HG03342 (cell line): ENCODE data around the gene SPTBN1.
A peak's percentile ranks its signal among the peaks of the same experiment; 100 is the strongest.
"Not testable (repeated sequence)": the region's sequence is repeated elsewhere in the genome, so short reads cannot be mapped to it uniquely, and the experiment has no call there.

Experiments
- ATAC-seq: cut with Tn5 transposase; IDR thresholded peaks from one replicate; pipeline ENCODE4 v1.9.1; 2021; ENCODE audit warnings: mild to moderate bottlenecking, moderate library complexity; ENCODE audit not compliant: unreplicated experiment

SPTBN1 gene

DNA sequence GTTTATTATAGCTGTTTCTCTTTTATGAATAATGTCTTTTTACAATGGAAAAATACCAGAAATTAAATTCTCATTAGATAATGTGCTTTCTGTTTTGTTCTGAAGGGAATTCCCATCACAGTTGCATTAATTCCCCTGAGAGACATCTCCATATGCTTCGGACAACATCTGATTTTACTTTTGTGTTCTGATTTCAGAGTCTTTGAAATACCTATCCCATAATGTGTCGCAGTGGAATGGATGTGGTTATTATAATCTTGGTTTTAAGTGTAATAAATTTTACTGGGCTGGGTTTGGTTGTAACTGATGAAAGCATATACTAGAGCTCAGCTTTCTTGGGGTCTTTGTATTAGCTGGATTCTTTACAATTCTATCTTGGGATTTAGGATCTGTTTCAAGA lies 12.5 kb downstream of the SPTBN1 start:
- ATAC-seq = no peak

DNA sequence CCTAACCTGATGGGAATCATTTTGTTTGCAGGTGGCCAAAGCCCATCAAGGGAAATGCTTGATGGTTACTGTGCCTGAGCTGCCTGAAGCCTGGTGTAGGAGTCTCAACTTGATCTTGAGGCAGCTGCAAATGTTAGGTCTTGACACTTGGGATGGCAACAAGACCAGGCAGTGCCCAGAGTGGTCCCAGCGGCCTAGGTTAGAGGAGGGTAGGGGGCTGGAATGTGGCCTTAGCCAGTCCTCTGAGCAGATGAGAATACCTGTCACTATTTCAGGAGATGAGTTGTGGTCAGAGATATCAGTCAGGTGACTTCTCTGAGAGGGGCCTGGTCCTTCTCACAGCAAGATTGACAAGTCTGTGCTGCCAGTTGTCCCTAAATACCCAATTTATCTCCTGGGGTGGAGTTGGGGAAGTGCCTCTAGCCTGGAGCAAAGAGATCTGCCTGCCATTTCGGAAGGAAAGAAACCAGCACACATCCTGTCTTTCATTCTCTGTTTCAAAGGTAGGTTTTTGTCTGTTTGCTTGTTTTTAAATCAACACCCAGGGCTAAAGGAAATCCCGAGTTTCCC lies 13.4 kb downstream of the SPTBN1 start:
- no peak for ATAC-seq

DNA sequence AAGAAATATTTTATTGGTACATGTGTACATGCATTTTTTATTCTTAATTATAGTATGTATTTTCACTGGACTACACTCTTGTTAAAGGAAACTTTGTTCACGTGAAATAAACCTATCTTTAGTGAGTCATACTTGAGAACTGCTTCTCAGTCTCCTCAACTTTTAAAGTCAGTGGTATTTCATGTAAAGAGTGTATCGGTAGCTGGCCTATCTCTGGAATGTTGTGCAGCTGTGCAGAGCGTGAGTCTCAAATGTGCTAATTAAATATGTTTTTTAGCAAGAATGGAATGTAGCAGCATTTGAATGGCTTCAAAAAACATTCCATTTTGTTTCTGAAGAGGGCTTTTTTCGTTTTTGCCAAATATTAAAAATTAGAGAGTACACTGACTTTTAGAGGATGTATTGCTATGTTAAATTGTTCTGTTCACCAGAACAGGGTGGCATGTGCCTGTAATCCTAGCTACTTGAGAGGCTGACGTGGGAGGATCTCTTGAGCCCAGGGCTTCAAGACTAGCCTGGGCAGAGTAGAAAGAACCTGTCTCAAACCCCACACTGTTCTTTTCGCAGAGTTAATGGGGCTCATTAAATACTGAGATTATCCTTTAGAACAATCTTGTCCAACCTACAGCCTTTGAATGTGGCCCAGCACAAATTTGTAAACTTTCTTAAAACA lies 14.3 kb downstream of the SPTBN1 start:
- ATAC-seq = no peak

DNA sequence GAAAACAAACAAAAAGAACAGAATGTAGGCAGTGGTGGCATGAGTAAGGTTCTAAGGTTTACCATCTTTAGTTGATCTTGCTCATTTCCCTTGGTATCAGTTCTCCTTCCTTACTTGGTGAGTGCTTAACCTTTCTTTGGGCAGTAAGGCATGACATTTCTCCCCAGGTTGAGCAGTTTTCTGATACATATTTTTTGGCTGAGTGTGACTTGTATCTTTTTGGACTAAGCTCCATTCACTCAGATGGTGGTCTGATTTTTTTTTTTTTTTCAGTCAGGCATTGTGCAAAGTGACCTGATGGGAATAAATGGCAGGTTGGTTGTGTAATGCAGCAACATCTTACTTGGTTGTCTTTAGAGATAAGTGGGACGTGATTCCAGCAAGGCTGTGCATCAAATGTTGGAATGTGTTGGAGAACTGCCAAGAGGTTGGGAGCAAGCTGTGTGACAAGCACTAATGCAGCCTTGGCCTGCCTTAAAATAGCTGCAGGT lies 15.1 kb downstream of the SPTBN1 start:
- ATAC-seq = peak; percentile 83

GRCh38 chr2:54473851-54474250 lies 17.7 kb downstream of the SPTBN1 start:
- ATAC-seq = no peak

GRCh38 chr2:54475285-54475684 lies 19.2 kb downstream of the SPTBN1 start:
- no peak for ATAC-seq

DNA sequence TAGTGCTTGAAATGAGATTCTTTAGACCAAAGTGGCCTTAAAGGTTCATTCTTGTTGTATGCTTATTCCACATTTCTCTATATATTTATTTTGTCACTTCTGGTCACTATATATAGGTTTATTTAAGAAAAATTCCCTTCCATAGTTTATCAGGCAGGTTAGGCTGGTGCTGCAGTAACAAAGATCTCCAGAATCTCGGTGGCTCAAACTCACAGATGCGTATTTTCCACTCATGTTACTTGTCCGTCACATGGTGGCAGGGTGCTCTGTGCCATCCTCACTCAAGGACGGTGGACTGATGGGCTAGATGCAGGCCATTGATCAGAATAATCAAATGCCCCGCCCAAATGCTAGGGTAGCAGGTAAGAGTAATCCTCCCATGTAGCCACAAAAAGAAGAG lies 19.8 kb downstream of the SPTBN1 start:
- ATAC-seq = no peak

GRCh38 chr2:54476852-54477251 lies 20.7 kb downstream of the SPTBN1 start:
- no peak for ATAC-seq

DNA sequence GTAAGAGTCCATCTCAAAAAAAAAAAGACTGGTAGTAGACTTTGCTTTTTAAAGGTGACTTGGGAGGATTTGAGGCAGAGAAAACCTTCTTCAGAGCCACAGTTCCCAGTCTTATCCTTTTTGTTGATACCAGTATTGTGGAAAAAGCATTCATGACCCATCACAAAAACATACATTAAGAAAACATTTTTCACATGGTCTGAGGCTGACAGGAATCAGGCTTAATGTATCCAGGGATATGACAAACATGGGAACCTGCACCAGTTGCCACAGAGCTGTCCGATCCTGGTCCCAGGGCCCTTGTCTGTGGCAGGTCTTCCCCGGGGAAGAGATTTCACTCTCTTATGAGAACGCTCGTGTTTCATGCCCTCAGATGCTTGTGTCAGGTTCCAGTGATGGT lies 21.8 kb downstream of the SPTBN1 start:
- ATAC-seq = no peak

GRCh38 chr2:54478899-54479298 lies 22.8 kb downstream of the SPTBN1 start:
- ATAC-seq = no peak

DNA sequence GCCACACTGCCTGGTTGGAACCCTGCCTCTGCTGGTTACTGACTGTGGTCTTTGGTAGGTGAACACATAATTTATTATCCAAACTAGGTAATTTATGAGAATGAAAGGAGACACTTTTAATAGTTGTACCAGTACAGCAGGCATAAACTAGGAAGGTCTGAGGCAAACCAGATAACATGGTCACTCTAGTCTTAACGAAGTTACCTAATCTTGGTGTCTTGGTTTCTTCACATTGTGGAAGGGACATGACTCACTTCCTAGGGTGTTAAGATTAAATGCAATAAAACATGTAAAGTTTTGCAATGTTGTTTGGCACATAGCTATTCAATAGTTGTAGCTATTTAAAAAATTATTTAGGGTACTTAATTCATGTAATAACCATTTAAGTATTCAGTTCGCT lies 23.3 kb downstream of the SPTBN1 start:
- ATAC-seq = no peak

DNA sequence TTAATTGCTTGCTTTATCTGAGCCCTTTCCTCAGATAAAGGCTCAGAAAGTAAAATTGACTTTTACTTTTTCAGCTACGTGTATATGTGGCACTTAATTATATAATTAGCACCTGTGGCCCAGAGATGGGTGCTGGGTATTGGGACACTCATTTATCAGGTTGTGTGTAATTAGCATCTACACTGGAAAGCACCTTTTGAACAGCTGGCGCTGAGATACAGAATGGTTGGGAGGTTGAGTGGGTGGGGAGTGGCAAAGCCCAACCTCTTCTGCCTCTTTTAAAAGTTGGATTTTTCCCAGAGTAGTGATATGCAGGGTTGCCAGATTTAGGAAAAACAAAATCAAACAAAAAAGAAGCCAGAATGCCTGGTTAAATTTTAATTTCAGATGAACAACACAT lies 23.9 kb downstream of the SPTBN1 start:
- peak; percentile 74 for ATAC-seq

DNA sequence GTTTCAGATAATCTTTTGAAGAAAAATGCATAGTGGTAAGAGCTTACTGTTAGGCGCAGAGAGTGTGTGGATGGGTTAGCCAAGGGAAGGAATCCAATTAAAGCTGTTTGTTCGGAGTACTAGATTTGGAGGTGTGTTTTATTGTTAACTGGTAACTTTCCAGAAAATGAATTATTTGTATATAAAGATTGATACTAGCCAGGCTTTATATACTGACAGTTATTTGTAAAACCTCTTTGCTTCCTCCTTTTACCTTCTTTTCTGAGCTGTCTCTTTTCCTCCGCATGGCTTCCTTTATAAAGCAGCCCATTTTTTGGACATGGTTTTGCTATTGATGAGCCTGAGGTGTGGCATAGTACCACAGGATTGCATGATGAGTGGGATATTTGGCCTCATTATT lies 25.6 kb downstream of the SPTBN1 start:
- no peak for ATAC-seq

DNA sequence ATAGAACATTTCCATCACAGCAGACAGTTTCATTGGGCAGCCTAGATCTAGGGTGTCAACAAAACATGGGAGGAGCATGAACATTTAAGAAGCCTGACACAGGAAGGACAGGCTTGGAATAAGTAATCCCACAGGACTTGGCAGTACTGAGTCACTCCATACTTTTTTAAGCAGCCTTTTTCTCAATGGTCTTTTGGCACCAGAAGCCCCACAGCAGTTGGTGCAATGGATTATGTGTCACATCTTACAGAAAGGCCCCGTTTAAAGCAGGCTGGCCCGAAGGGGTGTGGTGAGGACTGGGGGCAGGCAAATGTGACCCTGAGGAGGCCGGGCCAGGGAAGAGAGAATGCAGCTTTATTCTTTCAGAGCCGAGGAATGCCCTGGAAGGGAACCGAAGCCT lies 26.6 kb downstream of the SPTBN1 start:
- no peak for ATAC-seq

GRCh38 chr2:54483426-54483825 lies 27.3 kb downstream of the SPTBN1 start:
- no peak for ATAC-seq

DNA sequence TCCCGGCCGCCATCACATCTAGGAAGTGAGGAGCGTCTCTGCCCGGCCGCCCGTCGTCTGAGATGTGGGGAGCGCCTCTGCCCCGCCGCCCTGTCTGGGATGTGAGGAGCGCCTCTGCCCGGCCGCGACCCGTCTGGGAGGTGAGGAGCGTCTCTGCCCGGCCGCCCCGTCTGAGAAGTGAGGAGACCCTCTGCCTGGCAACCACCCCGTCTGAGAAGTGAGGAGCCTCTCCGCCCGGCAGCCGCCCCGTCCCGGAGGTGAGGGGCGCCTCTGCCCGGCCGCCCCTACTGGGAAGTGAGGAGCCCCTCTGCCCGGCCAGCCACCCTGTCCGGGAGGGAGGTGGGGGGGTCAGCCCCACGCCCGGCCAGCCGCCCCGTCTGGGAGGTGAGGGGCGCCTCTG lies 29.6 kb downstream of the SPTBN1 start:
- not testable (repeated sequence) for ATAC-seq

GRCh38 chr2:54486766-54487165 lies 30.6 kb downstream of the SPTBN1 start:
- no peak for ATAC-seq

GRCh38 chr2:54490863-54491262 lies 34.7 kb downstream of the SPTBN1 start:
- ATAC-seq = no peak

- no peak for ATAC-seq
Observed at GRCh38 chr2:54492335-54492734, 36.2 kb downstream of the SPTBN1 start.

GRCh38 chr2:54494087-54494486 lies 38.0 kb downstream of the SPTBN1 start:
- ATAC-seq = no peak

GRCh38 chr2:54496920-54497319 lies 40.8 kb downstream of the SPTBN1 start:
- no peak for ATAC-seq

- ATAC-seq = no peak
Observed at GRCh38 chr2:54497763-54498680, 41.9 kb downstream of the SPTBN1 start.
